PC-3 (cell line): ENCODE measurements around the gene KCNQ5. TPM values are rescaled to one million over a fixed set of nuclear protein-coding genes. Genes with fewer than 3 reads are reported as not detected.

ENCODE experiments used
- ATAC-seq: fragments of 200-7000 bp; cut with Tn5 transposase; 2 replicates; pipeline ENCODE4 v1.9.1; 2020; ENCODE audit warnings: mild to moderate bottlenecking, moderate library complexity
- BruUV-seq: library from RNA; stranded (reverse); fragments of 400-500 nt; replicated peaks from 2 replicates; lab custom pipeline; 2021; lab: Mats Ljungman, UMichigan
- CTCF ChIA-PET: fragments of 300-600 bp; sonication (Branson Sonifier 250); formaldehyde crosslinking; loops from one replicate; lab custom pipeline; 2022; ENCODE audit warnings: antibody characterized with exemption; lab: Charles Lee
- POLR2A ChIA-PET: fragments of 300-600 bp; sonication (Branson Sonifier 250); formaldehyde crosslinking; loops from one replicate; lab custom pipeline; 2022; ENCODE audit warnings: antibody characterized with exemption; ENCODE audit not compliant: unreplicated experiment; lab: Charles Lee
- DNase-seq: peaks from one replicate; pipeline ENCODE4 v3.0.0-alpha.2; 2015
- H2AFZ ChIP-seq: fragments of 300-600 bp; sonication (generic); 2 replicates; pipeline ENCODE4 v1.6.0; 2016; ENCODE audit warnings: antibody characterized with exemption, low read length
- H3F3A ChIP-seq: fragments of 300-600 bp; sonication (generic); one replicate; pipeline ENCODE4 v1.6.0; 2017; ENCODE audit warnings: antibody characterized with exemption, low read length, control low read depth, mild to moderate bottlenecking; ENCODE audit not compliant: unreplicated experiment
- H3K27ac ChIP-seq: fragments of 300-600 bp; sonication (generic); 2 replicates; pipeline ENCODE4 v1.5.1; 2016; ENCODE audit warnings: mild to moderate bottlenecking, low read length
- H3K27me3 ChIP-seq: fragments of 300-600 bp; sonication (generic); 2 replicates; pipeline ENCODE4 v1.6.1; 2016; ENCODE audit warnings: low read length, mixed read lengths
- H3K36me3 ChIP-seq: fragments of 300-600 bp; sonication (generic); 2 replicates; pipeline ENCODE4 v1.6.1; 2016; ENCODE audit warnings: low read depth, mixed run types, low read length, mixed read lengths
- H3K4me1 ChIP-seq: fragments of 300-600 bp; sonication (generic); 2 replicates; pipeline ENCODE4 v1.5.1; 2016; ENCODE audit warnings: low read length; ENCODE audit not compliant: insufficient read depth
- H3K4me2 ChIP-seq: fragments of 300-600 bp; sonication (generic); 2 replicates; pipeline ENCODE4 v1.6.0; 2016; ENCODE audit warnings: low read length
- H3K4me3 ChIP-seq: fragments of 300-600 bp; sonication (generic); 2 replicates; pipeline ENCODE4 v1.5.1; 2016; ENCODE audit warnings: mild to moderate bottlenecking, low read length, mixed read lengths
- H3K79me2 ChIP-seq: fragments of 300-600 bp; sonication (generic); 2 replicates; pipeline ENCODE4 v1.6.1; 2017; ENCODE audit warnings: low read length, mixed read lengths
- H3K9ac ChIP-seq: fragments of 300-600 bp; sonication (generic); 2 replicates; pipeline ENCODE4 v1.6.0; 2016; ENCODE audit warnings: mild to moderate bottlenecking, low read length
- H3K9me2 ChIP-seq: fragments of 300-600 bp; sonication (generic); replicated peaks from 2 replicates; pipeline ENCODE4 v1.6.1; 2016; ENCODE audit warnings: mixed run types, low read length, mixed read lengths
- H3K9me3 ChIP-seq: fragments of 300-600 bp; sonication (generic); 2 replicates; pipeline ENCODE4 v1.6.1; 2016; ENCODE audit warnings: low read length, mixed read lengths
- H4K20me1 ChIP-seq: fragments of 300-600 bp; sonication (generic); 2 replicates; pipeline ENCODE4 v1.6.1; 2016; ENCODE audit warnings: low read length, mixed read lengths
- CTCF ChIP-seq: fragments of 300-600 bp; sonication (generic); conservative IDR thresholded peaks from 2 replicates; pipeline ENCODE4 v1.5.1; 2017; ENCODE audit warnings: antibody characterized with exemption, low read depth, mild to moderate bottlenecking, low read length
- EZH2 ChIP-seq: fragments of 300-600 bp; sonication (generic); IDR thresholded peaks from one replicate; pipeline ENCODE4 v1.6.1; 2017; ENCODE audit warnings: antibody characterized with exemption, mild to moderate bottlenecking, low read length; ENCODE audit not compliant: unreplicated experiment
- EZH2phosphoT487 ChIP-seq: fragments of 300-600 bp; sonication (generic); IDR thresholded peaks from 2 replicates; pipeline ENCODE4 v1.6.1; 2018; ENCODE audit warnings: mild to moderate bottlenecking, antibody characterized with exemption, low read length, borderline replicate concordance
- intact Hi-C: fragments of 100-400 bp; cut with micrococcal nuclease; formaldehyde crosslinking; loops from 2 replicates; pipeline ENCODE4 v1.9.0; 2023
- total RNA-seq: library from RNA; depleted of rRNA; stranded (reverse); fragments of >200 nt; gene quantifications from 2 replicates; pipeline ENCODE4 v1.2.3, GENCODE V29; 2014

The KCNQ5 gene
- total RNA-seq, 1 experiment from 2014 or later, result not detected

- CTCF ChIA-PET, result interaction anchor here (0.6 kb wide), 1 partner anchor 66 kb away, joined by 3 read pairs; no protein-coding TSS in a partner anchor
- no TSS peak for BruUV-seq
- Histone ChIP-seq H3K27me3 (no peaks in the 10 kb centered on the region), H4K20me1 (no peaks in the 10 kb centered on the region), H3K79me2 (no peaks in the 10 kb centered on the region), H2AFZ (no peak overlapping the region), H3K9me3 (no peaks in the 10 kb centered on the region), H3K4me1 (peaks cover 6% of the 10 kb centered on the region; the same call in 1 of the 2 replicates), H3F3A (no peaks in the 10 kb centered on the region), H3K27ac (no peak overlapping the region), H3K36me3 (no peaks in the 10 kb centered on the region), H3K4me2 (no peak overlapping the region), H3K4me3 (no peak overlapping the region), H3K9me2 (no peaks in the 10 kb centered on the region), H3K9ac (no peak overlapping the region)
- intact Hi-C loops, result loop anchor here (5.0 to 10.0 kb wide), 6 partner anchors 102 to 722 kb away; no protein-coding TSS in a partner anchor
- TF ChIP-seq EZH2, result no peak
- peak; percentile 46 for TF ChIP-seq CTCF
- DNase-seq, result peak; percentile 27
- POLR2A ChIA-PET, result no interaction called here
- ATAC-seq, result no peak; the same call in 1 of the 2 replicates
These were observed 512.7 kb downstream of the KCNQ5 start for GRCh38 chr6:73134588-73134987.

GRCh38 chr6:73139681-73140383 lies 518.0 kb downstream of the KCNQ5 start:
- intact Hi-C loops, result loop anchor here (10.0 kb wide), 1 partner anchor 495 kb away; no protein-coding TSS in a partner anchor
- no peaks in the 10 kb centered on the region for H4K20me1 ChIP-seq
- H3K4me1 ChIP-seq, result no peaks in the 10 kb centered on the region
- DNase-seq (no peak), ATAC-seq (no peak)
- H3K79me2 ChIP-seq, result no peaks in the 10 kb centered on the region
- H3K4me3 ChIP-seq, result no peak overlapping the region
- BruUV-seq, result no TSS peak
- no peaks in the 10 kb centered on the region for H3K9me2 ChIP-seq
- H3F3A ChIP-seq, result no peaks in the 10 kb centered on the region
- CTCF ChIA-PET, result no interaction called here
- no peak overlapping the region for H3K27ac ChIP-seq
- no peak for TF ChIP-seq EZH2phosphoT487
- TF ChIP-seq CTCF, result no peak
- no peak for TF ChIP-seq EZH2
- H3K27me3 ChIP-seq, result no peaks in the 10 kb centered on the region
- H2AFZ ChIP-seq, result no peak overlapping the region
- no peak overlapping the region for H3K9ac ChIP-seq
- no peak overlapping the region for H3K4me2 ChIP-seq
- H3K36me3 ChIP-seq, result no peaks in the 10 kb centered on the region
- POLR2A ChIA-PET, result no interaction called here
- no peaks in the 10 kb centered on the region for H3K9me3 ChIP-seq

- no peaks in the 10 kb centered on the region for H3K9me3 ChIP-seq
- no peaks in the 10 kb centered on the region for H3F3A ChIP-seq
- DNase-seq, result no peak
- intact Hi-C loops, result no loop called here
- no peak overlapping the region for H2AFZ ChIP-seq
- TF ChIP-seq EZH2, result no peak
- TF ChIP-seq EZH2phosphoT487, result no peak
- no peak for TF ChIP-seq CTCF
- CTCF ChIA-PET, result no interaction called here
- no peaks in the 10 kb centered on the region for H4K20me1 ChIP-seq
- no peaks in the 10 kb centered on the region for H3K27me3 ChIP-seq
- no peak overlapping the region for H3K27ac ChIP-seq
- no peak overlapping the region for H3K9ac ChIP-seq
- H3K36me3 ChIP-seq, result no peaks in the 10 kb centered on the region
- POLR2A ChIA-PET, result no interaction called here
- no peak for ATAC-seq
- no peaks in the 10 kb centered on the region for H3K4me1 ChIP-seq
- H3K4me2 ChIP-seq, result no peak overlapping the region
- H3K79me2 ChIP-seq, result no peaks in the 10 kb centered on the region
- no peak overlapping the region for H3K4me3 ChIP-seq
- no peaks in the 10 kb centered on the region for H3K9me2 ChIP-seq
- no TSS peak for BruUV-seq
These were observed 521.7 kb downstream of the KCNQ5 start for GRCh38 chr6:73143551-73143950.
